Nephron (organoid): ENCODE results near the gene SLC6A3.

Experiments
- H3K27ac Mint-ChIP-seq, 3 experiments: 2 replicates each; pipeline ENCODE4 v1.8.0; 2020; ENCODE audit warnings: mixed read lengths in 3 of 3, mild to moderate bottlenecking in 2 of 3, moderate library complexity in 1 of 3
- H3K27me3 Mint-ChIP-seq: 2 replicates; pipeline ENCODE4 v1.8.0; 2021; ENCODE audit warnings: low read depth, mild to moderate bottlenecking, moderate library complexity, mixed read lengths
- H3K36me3 Mint-ChIP-seq: 2 replicates; pipeline ENCODE4 v1.8.0; 2020; ENCODE audit warnings: low read depth, mixed read lengths
- H3K4me1 Mint-ChIP-seq: 2 replicates; pipeline ENCODE4 v1.8.0; 2020; ENCODE audit warnings: mixed read lengths
- H3K4me3 Mint-ChIP-seq, 3 experiments: 2 replicates each; pipeline ENCODE4 v1.8.0; 2020; ENCODE audit warnings: mild to moderate bottlenecking in 3 of 3, mixed read lengths in 3 of 3, moderate library complexity in 2 of 3
- H3K9me3 Mint-ChIP-seq: 2 replicates; pipeline ENCODE4 v1.8.0; 2020; ENCODE audit warnings: mixed read lengths
- CTCF ChIP-seq, 3 experiments: fragments of 200-600 bp; sonication (generic); IDR thresholded peaks; one replicate each; pipeline ENCODE4 v1.5.0; 2021; ENCODE audit warnings: antibody characterized with exemption in 3 of 3; ENCODE audit not compliant: unreplicated experiment in 3 of 3

The SLC6A3 gene

GRCh38 chr5:1371218-1371971 lies 73.8 kb downstream of the SLC6A3 start:
- Mint-ChIP-seq H3K27ac (no peak overlapping the region), H3K4me3 (no peak overlapping the region), H3K36me3 (no peaks in the 10 kb centered on the region), H3K9me3 (no peaks in the 10 kb centered on the region), H3K27me3 (peaks cover 84% of the 10 kb centered on the region), H3K4me1 (no peaks in the 10 kb centered on the region)
- TF ChIP-seq CTCF (IDR thresholded peaks at IDR 0.05; ENCODE audit: unreplicated experiment in 3 of 3), result no peak

- H3K27me3 Mint-ChIP-seq, result peaks cover 85% of the 10 kb centered on the region
- no peaks in the 10 kb centered on the region for H3K36me3 Mint-ChIP-seq
- no peak overlapping the region for H3K4me3 Mint-ChIP-seq
- H3K27ac Mint-ChIP-seq, result no peak overlapping the region
- TF ChIP-seq CTCF (IDR thresholded peaks at IDR 0.05; ENCODE audit: unreplicated experiment in 3 of 3), result no peak
- H3K9me3 Mint-ChIP-seq, result no peaks in the 10 kb centered on the region
- no peaks in the 10 kb centered on the region for H3K4me1 Mint-ChIP-seq
Observed at GRCh38 chr5:1370006-1370405, 75.2 kb downstream of the SLC6A3 start.

GRCh38 chr5:1368756-1369155 lies 76.5 kb downstream of the SLC6A3 start:
- no peak for TF ChIP-seq CTCF (IDR thresholded peaks at IDR 0.05; ENCODE audit: unreplicated experiment in 3 of 3)
- H3K4me3 Mint-ChIP-seq, result no peak overlapping the region
- H3K36me3 Mint-ChIP-seq, result no peaks in the 10 kb centered on the region
- peaks cover 88% of the 10 kb centered on the region for H3K27me3 Mint-ChIP-seq
- no peaks in the 10 kb centered on the region for H3K9me3 Mint-ChIP-seq
- no peak overlapping the region for H3K27ac Mint-ChIP-seq
- no peaks in the 10 kb centered on the region for H3K4me1 Mint-ChIP-seq

- Mint-ChIP-seq H3K4me3 (no peak overlapping the region), H3K4me1 (no peaks in the 10 kb centered on the region), H3K9me3 (no peaks in the 10 kb centered on the region), H3K27ac (no peak overlapping the region), H3K27me3 (peaks cover 90% of the 10 kb centered on the region), H3K36me3 (no peaks in the 10 kb centered on the region)
- TF ChIP-seq CTCF (IDR thresholded peaks at IDR 0.05; ENCODE audit: unreplicated experiment in 3 of 3), result no peak
Observed at GRCh38 chr5:1368236-1368635, 77.0 kb downstream of the SLC6A3 start.

- H3K4me3 Mint-ChIP-seq, result no peak overlapping the region
Observed at GRCh38 chr5:1367149-1367548, 78.1 kb downstream of the SLC6A3 start.

More at GRCh38 chr5:1367149-1367548, 78.1 kb downstream of the SLC6A3 start:
- TF ChIP-seq CTCF (IDR thresholded peaks at IDR 0.05; ENCODE audit: unreplicated experiment in 3 of 3), result no peak
- H3K27me3 Mint-ChIP-seq, result peaks cover 88% of the 10 kb centered on the region
- H3K36me3 Mint-ChIP-seq, result no peaks in the 10 kb centered on the region
- no peaks in the 10 kb centered on the region for H3K9me3 Mint-ChIP-seq
- H3K27ac Mint-ChIP-seq, result no peak overlapping the region
- no peaks in the 10 kb centered on the region for H3K4me1 Mint-ChIP-seq
